Loucy (cell line): ENCODE results near the gene LAMTOR1.
"Not testable (repeated sequence)": the region's sequence is repeated elsewhere in the genome, so short reads cannot be mapped to it uniquely, and the experiment has no call there.

Experiments used
- H2AFZ ChIP-seq: fragments of 200-600 bp; sonication (generic); 2 replicates; pipeline ENCODE4 v1.6.0; 2016; ENCODE audit warnings: antibody characterized with exemption, mild to moderate bottlenecking, low read length, moderate library complexity
- H3F3A ChIP-seq: fragments of 200-600 bp; 2 replicates; pipeline ENCODE4 v1.6.0; 2016; ENCODE audit warnings: antibody characterized with exemption, low read depth, mild to moderate bottlenecking
- H3K27me3 ChIP-seq: fragments of 200-600 bp; sonication (generic); 2 replicates; pipeline ENCODE4 v1.6.1; 2014; ENCODE audit warnings: low read length, mild to moderate bottlenecking; ENCODE audit not compliant: insufficient read depth, poor library complexity, severe bottlenecking
- H3K36me3 ChIP-seq: fragments of 200-600 bp; sonication (generic); 2 replicates; pipeline ENCODE4 v1.6.1; 2016; ENCODE audit warnings: low read length; ENCODE audit not compliant: insufficient read depth
- H3K4me1 ChIP-seq: fragments of 200-600 bp; sonication (generic); 2 replicates; pipeline ENCODE4 v1.5.1; 2014; ENCODE audit warnings: low read length, mild to moderate bottlenecking; ENCODE audit not compliant: insufficient read depth, poor library complexity, severe bottlenecking
- H3K4me2 ChIP-seq: fragments of 200-600 bp; sonication (generic); 2 replicates; pipeline ENCODE4 v1.6.0; 2014; ENCODE audit warnings: antibody characterized with exemption, low read length, low read depth, mild to moderate bottlenecking; ENCODE audit not compliant: poor library complexity, severe bottlenecking
- H3K4me3 ChIP-seq: fragments of 200-600 bp; sonication (generic); 2 replicates; pipeline ENCODE4 v1.5.1; 2014; ENCODE audit warnings: low read length, mild to moderate bottlenecking, mixed read lengths; ENCODE audit not compliant: poor library complexity, severe bottlenecking
- H3K79me2 ChIP-seq: fragments of 200-600 bp; sonication (generic); 2 replicates; pipeline ENCODE4 v1.6.1; 2014; ENCODE audit warnings: low read length; ENCODE audit not compliant: insufficient read depth
- H3K9ac ChIP-seq: fragments of 200-600 bp; sonication (generic); 2 replicates; pipeline ENCODE4 v1.6.0; 2014; ENCODE audit warnings: mild to moderate bottlenecking, low read depth, low read length, moderate library complexity; ENCODE audit not compliant: poor library complexity, severe bottlenecking
- H3K9me2 ChIP-seq: fragments of 200-600 bp; sonication (generic); replicated peaks from 2 replicates; pipeline ENCODE4 v1.6.1; 2016; ENCODE audit warnings: low read depth, low read length, mixed read lengths
- H3K9me3 ChIP-seq: fragments of 200-600 bp; sonication (generic); 2 replicates; pipeline ENCODE4 v1.6.1; 2014; ENCODE audit warnings: mild to moderate bottlenecking, antibody characterized with exemption, low read length, low read depth; ENCODE audit not compliant: insufficient read depth
- H4K20me1 ChIP-seq: fragments of 200-600 bp; sonication (generic); 2 replicates; pipeline ENCODE4 v1.6.0; 2014; ENCODE audit warnings: antibody characterized with exemption, low read length, mild to moderate bottlenecking; ENCODE audit not compliant: insufficient read depth, poor library complexity, severe bottlenecking
- EZH2phosphoT487 ChIP-seq: fragments of 200-600 bp; IDR thresholded peaks from 2 replicates; pipeline ENCODE4 v1.6.1; 2018; ENCODE audit warnings: antibody characterized with exemption, mild to moderate bottlenecking, moderate library complexity, borderline replicate concordance
- TF ChIP-seq, protein P1 (sequence below): fragments of 200-600 bp; sonication (generic); conservative IDR thresholded peaks from 2 replicates; pipeline ENCODE4 v1.5.1; 2014; ENCODE audit warnings: mild to moderate bottlenecking, antibody characterized with exemption, low read length

The LAMTOR1 gene

GRCh38 chr11:72144807-72145565 is 41.9 kb upstream of the LAMTOR1 start:
- Histone ChIP-seq H3K9ac (no peak overlapping the region), H3F3A (no peaks in the 10 kb centered on the region), H3K9me2 (no peaks in the 10 kb centered on the region), H4K20me1 (no peaks in the 10 kb centered on the region), H3K36me3 (no peaks in the 10 kb centered on the region), H3K27me3 (no peaks in the 10 kb centered on the region), H2AFZ (no peak overlapping the region), H3K4me1 (no peaks in the 10 kb centered on the region), H3K4me3 (no peak overlapping the region), H3K9me3 (no peaks in the 10 kb centered on the region), H3K79me2 (no peaks in the 10 kb centered on the region), H3K4me2 (no peak overlapping the region)
- TF ChIP-seq, protein P1, sequence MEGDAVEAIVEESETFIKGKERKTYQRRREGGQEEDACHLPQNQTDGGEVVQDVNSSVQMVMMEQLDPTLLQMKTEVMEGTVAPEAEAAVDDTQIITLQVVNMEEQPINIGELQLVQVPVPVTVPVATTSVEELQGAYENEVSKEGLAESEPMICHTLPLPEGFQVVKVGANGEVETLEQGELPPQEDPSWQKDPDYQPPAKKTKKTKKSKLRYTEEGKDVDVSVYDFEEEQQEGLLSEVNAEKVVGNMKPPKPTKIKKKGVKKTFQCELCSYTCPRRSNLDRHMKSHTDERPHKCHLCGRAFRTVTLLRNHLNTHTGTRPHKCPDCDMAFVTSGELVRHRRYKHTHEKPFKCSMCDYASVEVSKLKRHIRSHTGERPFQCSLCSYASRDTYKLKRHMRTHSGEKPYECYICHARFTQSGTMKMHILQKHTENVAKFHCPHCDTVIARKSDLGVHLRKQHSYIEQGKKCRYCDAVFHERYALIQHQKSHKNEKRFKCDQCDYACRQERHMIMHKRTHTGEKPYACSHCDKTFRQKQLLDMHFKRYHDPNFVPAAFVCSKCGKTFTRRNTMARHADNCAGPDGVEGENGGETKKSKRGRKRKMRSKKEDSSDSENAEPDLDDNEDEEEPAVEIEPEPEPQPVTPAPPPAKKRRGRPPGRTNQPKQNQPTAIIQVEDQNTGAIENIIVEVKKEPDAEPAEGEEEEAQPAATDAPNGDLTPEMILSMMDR, result no peak
- TF ChIP-seq EZH2phosphoT487, result no peak

GRCh38 chr11:72142543-72142942 is 39.4 kb upstream of the LAMTOR1 start:
- H2AFZ ChIP-seq, H3K36me3 ChIP-seq, H3K4me1 ChIP-seq, H3K9me3 ChIP-seq, H3K9me2 ChIP-seq, H3F3A ChIP-seq, H4K20me1 ChIP-seq, H3K79me2 ChIP-seq, H3K27me3 ChIP-seq, H3K9ac ChIP-seq, H3K4me3 ChIP-seq, H3K4me2 ChIP-seq: not testable (repeated sequence)

GRCh38 chr11:72142086-72142485 is 39.0 kb upstream of the LAMTOR1 start:
- not testable (repeated sequence) for H3K36me3 ChIP-seq, H3K9me3 ChIP-seq, H4K20me1 ChIP-seq, H3K4me3 ChIP-seq, H3K4me1 ChIP-seq, H3K9me2 ChIP-seq, H3K9ac ChIP-seq, H2AFZ ChIP-seq, H3K27me3 ChIP-seq, H3K4me2 ChIP-seq, H3K79me2 ChIP-seq, H3F3A ChIP-seq

DNA sequence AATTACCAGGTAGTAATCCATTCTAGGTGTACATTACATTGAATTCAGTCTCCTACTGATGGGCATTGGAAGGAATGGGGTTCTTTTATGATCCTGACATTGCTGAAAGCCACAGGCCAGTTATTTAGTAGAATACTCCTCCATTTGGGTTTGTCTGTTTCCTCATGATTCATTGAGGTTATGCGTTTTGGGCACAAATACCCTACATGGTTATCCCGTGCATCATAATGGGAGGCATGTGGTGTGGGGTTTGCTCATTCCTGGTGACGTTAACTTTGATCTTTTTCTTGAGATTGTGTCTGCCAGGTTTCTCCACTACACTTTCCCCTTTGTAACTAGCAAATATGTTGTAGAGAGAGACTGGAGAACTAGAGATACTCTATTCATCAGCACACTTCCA is 38.0 kb upstream of the LAMTOR1 start:
- no peaks in the 10 kb centered on the region for H3F3A ChIP-seq
- no peaks in the 10 kb centered on the region for H4K20me1 ChIP-seq
- no peaks in the 10 kb centered on the region for H3K27me3 ChIP-seq
- no peak overlapping the region for H3K4me2 ChIP-seq
- no peaks in the 10 kb centered on the region for H3K79me2 ChIP-seq
- no peak overlapping the region for H3K9ac ChIP-seq
- H3K36me3 ChIP-seq, result no peaks in the 10 kb centered on the region
- H3K9me3 ChIP-seq, result no peaks in the 10 kb centered on the region
- no peak overlapping the region for H3K4me3 ChIP-seq
- H3K9me2 ChIP-seq, result no peaks in the 10 kb centered on the region
- H2AFZ ChIP-seq, result no peak overlapping the region
- no peaks in the 10 kb centered on the region for H3K4me1 ChIP-seq
- TF ChIP-seq, protein P1, result no peak
